HepG2 (cell line): ENCODE measurements around the gene MAP2K6. TPM values are rescaled to one million over a fixed set of nuclear protein-coding genes. Genes with fewer than 3 reads are reported as not detected.
A peak's percentile ranks its signal among the peaks of the same experiment; 100 is the strongest.

Experiments used
- ELF1 ChIP-seq: sonication (generic); formaldehyde crosslinking; IDR thresholded peaks from 2 replicates; pipeline ENCODE4 v1.4.0; 2020; ENCODE audit warnings: missing genetic modification reagents
- GPN1 ChIP-seq: sonication (generic); formaldehyde crosslinking; IDR thresholded peaks from 2 replicates; pipeline ENCODE4 v1.5.1; 2020; ENCODE audit warnings: missing genetic modification reagents, borderline replicate concordance
- GTF3A ChIP-seq: sonication (generic); formaldehyde crosslinking; conservative IDR thresholded peaks from 2 replicates; pipeline ENCODE4 v1.4.0; 2020; ENCODE audit warnings: mild to moderate bottlenecking, missing genetic modification reagents
- HOMEZ ChIP-seq: IDR thresholded peaks from 2 replicates; pipeline ENCODE4 v1.6.1; 2016; ENCODE audit warnings: low read depth
- IKZF1 ChIP-seq: fragments of 450-650 bp; IDR thresholded peaks from 2 replicates; pipeline ENCODE4 v1.7.1; 2016
- KLF13 ChIP-seq: sonication (generic); formaldehyde crosslinking; IDR thresholded peaks from 2 replicates; pipeline ENCODE4 v1.4.0; 2020; ENCODE audit warnings: mild to moderate bottlenecking, missing genetic modification reagents
- NBN ChIP-seq: fragments of 450-650 bp; conservative IDR thresholded peaks from 2 replicates; pipeline ENCODE4 v1.6.1; 2017
- SNAPC2 ChIP-seq: sonication (generic); formaldehyde crosslinking; IDR thresholded peaks from 2 replicates; pipeline ENCODE4 v1.8.1; 2022; ENCODE audit warnings: mild to moderate bottlenecking, missing genetic modification reagents
- SP1 ChIP-seq, 2 experiments: fragments of 450-650 bp in 1 of 2; sonication (generic) in 1 of 2; formaldehyde crosslinking in 1 of 2; IDR thresholded peaks; 2 replicates each; pipeline versions ENCODE4 v1.4.0 to v1.6.1; 2016 to 2020; ENCODE audit warnings: missing genetic modification reagents in 1 of 2
- TIGD3 ChIP-seq: sonication (generic); formaldehyde crosslinking; IDR thresholded peaks from 2 replicates; pipeline ENCODE4 v1.5.1; 2020; ENCODE audit warnings: mild to moderate bottlenecking, missing genetic modification reagents, borderline replicate concordance
- ZNF577 ChIP-seq: sonication (generic); formaldehyde crosslinking; IDR thresholded peaks from 2 replicates; pipeline ENCODE4 v1.4.0; 2020; ENCODE audit warnings: mild to moderate bottlenecking, low read depth, missing genetic modification reagents, borderline replicate concordance
- ZNF740 ChIP-seq: sonication (generic); formaldehyde crosslinking; IDR thresholded peaks from 2 replicates; pipeline ENCODE4 v1.4.0; 2020; ENCODE audit warnings: missing genetic modification reagents
- polyA plus RNA-seq, 8 experiments: library from polyadenylated mRNA; depleted of rRNA in 3 of 8; stranded (reverse) in 7 of 8; unstranded in 1 of 8; fragments of >200 nt; fragmentation: Illumina TruSeq in 4 of 8; extraction: Trizol in 4 of 8; gene quantifications; 2 replicates each; pipeline versions ENCODE4 v1.2.1 to v1.2.3, GENCODE V29; 2011 to 2016; ENCODE audit warnings: low read depth in 4 of 8, missing spikeins in 1 of 8, mixed read lengths in 1 of 8; ENCODE audit not compliant: insufficient read depth in 1 of 8
- total RNA-seq, 5 experiments: library from RNA; depleted of rRNA; stranded (reverse); fragments of >200 nt; fragmentation: Illumina TruSeq; extraction: Trizol; gene quantifications; 2 replicates each; pipeline ENCODE4 v1.2.3, GENCODE V29; 2016; ENCODE audit warnings: low read depth in 1 of 5
- TF ChIP-seq, protein P1 (sequence below), 2 experiments: sonication (generic) in 1 of 2; formaldehyde crosslinking in 1 of 2; IDR thresholded peaks; 2 replicates each; pipeline versions ENCODE4 v1.6.1 to v1.9.0; 2014 to 2022; ENCODE audit warnings: antibody characterized with exemption in 1 of 2, borderline replicate concordance in 1 of 2, inconsistent platforms in 1 of 2, low read depth in 1 of 2, missing genetic modification reagents in 1 of 2
- TF ChIP-seq, protein P2 (sequence below): conservative IDR thresholded peaks from 2 replicates; pipeline ENCODE4 v1.6.1; 2018; ENCODE audit warnings: missing genetic modification reagents

The MAP2K6 gene
- total and polyA plus RNA-seq, 2 of the 13 experiments (the other 11 are each of a cell fraction or from before 2014, with no cell fraction given): 5.1 to 33.6 TPM

- TF ChIP-seq, protein P1, sequence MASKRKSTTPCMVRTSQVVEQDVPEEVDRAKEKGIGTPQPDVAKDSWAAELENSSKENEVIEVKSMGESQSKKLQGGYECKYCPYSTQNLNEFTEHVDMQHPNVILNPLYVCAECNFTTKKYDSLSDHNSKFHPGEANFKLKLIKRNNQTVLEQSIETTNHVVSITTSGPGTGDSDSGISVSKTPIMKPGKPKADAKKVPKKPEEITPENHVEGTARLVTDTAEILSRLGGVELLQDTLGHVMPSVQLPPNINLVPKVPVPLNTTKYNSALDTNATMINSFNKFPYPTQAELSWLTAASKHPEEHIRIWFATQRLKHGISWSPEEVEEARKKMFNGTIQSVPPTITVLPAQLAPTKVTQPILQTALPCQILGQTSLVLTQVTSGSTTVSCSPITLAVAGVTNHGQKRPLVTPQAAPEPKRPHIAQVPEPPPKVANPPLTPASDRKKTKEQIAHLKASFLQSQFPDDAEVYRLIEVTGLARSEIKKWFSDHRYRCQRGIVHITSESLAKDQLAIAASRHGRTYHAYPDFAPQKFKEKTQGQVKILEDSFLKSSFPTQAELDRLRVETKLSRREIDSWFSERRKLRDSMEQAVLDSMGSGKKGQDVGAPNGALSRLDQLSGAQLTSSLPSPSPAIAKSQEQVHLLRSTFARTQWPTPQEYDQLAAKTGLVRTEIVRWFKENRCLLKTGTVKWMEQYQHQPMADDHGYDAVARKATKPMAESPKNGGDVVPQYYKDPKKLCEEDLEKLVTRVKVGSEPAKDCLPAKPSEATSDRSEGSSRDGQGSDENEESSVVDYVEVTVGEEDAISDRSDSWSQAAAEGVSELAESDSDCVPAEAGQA (IDR thresholded peaks at IDR 0.05; ENCODE audit: low read depth): no peak
- TF ChIP-seq, protein P1 (CRISPR knock-in tag; IDR thresholded peaks at IDR 0.05; ENCODE audit: borderline replicate concordance): no peak
- TF ChIP-seq KLF13 (CRISPR knock-in tag): no peak
- no peak for TF ChIP-seq SP1 (IDR thresholded peaks at IDR 0.05)
- no peak for TF ChIP-seq SP1 (CRISPR knock-in tag; IDR thresholded peaks at IDR 0.05)
- TF ChIP-seq GPN1: no peak
- TF ChIP-seq ZNF577: no peak
- TF ChIP-seq GTF3A (CRISPR knock-in tag): no peak
- peak; percentile 78; the same call in 1 of the 2 replicates for TF ChIP-seq HOMEZ (CRISPR knock-in tag)
- no peak for TF ChIP-seq NBN
- TF ChIP-seq ZNF740 (CRISPR knock-in tag): no peak
- 0 out of 2 replicates have a peak, but pooled peaks have one; percentile 16 for TF ChIP-seq ELF1 (CRISPR knock-in tag)
- no peak for TF ChIP-seq IKZF1
- TF ChIP-seq, protein P2, sequence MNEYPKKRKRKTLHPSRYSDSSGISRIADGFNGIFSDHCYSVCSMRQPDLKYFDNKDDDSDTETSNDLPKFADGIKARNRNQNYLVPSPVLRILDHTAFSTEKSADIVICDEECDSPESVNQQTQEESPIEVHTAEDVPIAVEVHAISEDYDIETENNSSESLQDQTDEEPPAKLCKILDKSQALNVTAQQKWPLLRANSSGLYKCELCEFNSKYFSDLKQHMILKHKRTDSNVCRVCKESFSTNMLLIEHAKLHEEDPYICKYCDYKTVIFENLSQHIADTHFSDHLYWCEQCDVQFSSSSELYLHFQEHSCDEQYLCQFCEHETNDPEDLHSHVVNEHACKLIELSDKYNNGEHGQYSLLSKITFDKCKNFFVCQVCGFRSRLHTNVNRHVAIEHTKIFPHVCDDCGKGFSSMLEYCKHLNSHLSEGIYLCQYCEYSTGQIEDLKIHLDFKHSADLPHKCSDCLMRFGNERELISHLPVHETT (CRISPR knock-in tag): no peak
- TF ChIP-seq TIGD3 (CRISPR knock-in tag): no peak
- TF ChIP-seq SNAPC2: no peak
These were observed 62.9 kb downstream of the MAP2K6 start (continued) for GRCh38 chr17:69477204-69477902.
